HepG2 (cell line): ENCODE results near the gene TAF6. TPM values are rescaled to one million over a fixed set of nuclear protein-coding genes. Genes with fewer than 3 reads are reported as not detected.

Source experiments
- ATF7 ChIP-seq, 2 experiments: fragments of 450-650 bp in 1 of 2; sonication (generic) in 1 of 2; formaldehyde crosslinking in 1 of 2; IDR thresholded peaks; 2 replicates each; pipeline versions ENCODE4 v1.4.0 to v1.6.1; 2016 to 2020; ENCODE audit warnings: antibody characterized with exemption in 1 of 2, mild to moderate bottlenecking in 1 of 2, missing genetic modification reagents in 1 of 2
- BORCS8-MEF2B ChIP-seq: sonication (generic); formaldehyde crosslinking; IDR thresholded peaks from 2 replicates; pipeline ENCODE4 v1.8.0; 2022; ENCODE audit warnings: mild to moderate bottlenecking, missing genetic modification reagents
- DDIT3 ChIP-seq: sonication (generic); formaldehyde crosslinking; IDR thresholded peaks from 2 replicates; pipeline ENCODE4 v1.4.0; 2020; ENCODE audit warnings: mild to moderate bottlenecking, missing genetic modification reagents
- DMAP1 ChIP-seq: IDR thresholded peaks from 2 replicates; pipeline ENCODE4 v1.6.1; 2016
- EHMT2 ChIP-seq: fragments of 200-600 bp; sonication (generic); IDR thresholded peaks from 2 replicates; pipeline ENCODE4 v1.7.0; 2017; ENCODE audit warnings: antibody characterized with exemption, low read depth, low read length, borderline replicate concordance
- FOXM1 ChIP-seq: sonication (generic); formaldehyde crosslinking; IDR thresholded peaks from 2 replicates; pipeline ENCODE4 v1.5.0; 2020; ENCODE audit warnings: missing genetic modification reagents
- GTF3A ChIP-seq: sonication (generic); formaldehyde crosslinking; conservative IDR thresholded peaks from 2 replicates; pipeline ENCODE4 v1.4.0; 2020; ENCODE audit warnings: mild to moderate bottlenecking, missing genetic modification reagents
- HNF1B ChIP-seq: sonication (generic); formaldehyde crosslinking; IDR thresholded peaks from 2 replicates; pipeline ENCODE4 v1.5.1; 2020; ENCODE audit warnings: mild to moderate bottlenecking, moderate library complexity, missing genetic modification reagents
- IRF2 ChIP-seq: IDR thresholded peaks from 2 replicates; pipeline ENCODE4 v1.6.1; 2018; ENCODE audit warnings: missing genetic modification reagents, missing compliant biosample characterization
- JUNB ChIP-seq: sonication (generic); formaldehyde crosslinking; IDR thresholded peaks from 2 replicates; pipeline ENCODE4 v1.8.0; 2022; ENCODE audit warnings: missing genetic modification reagents, mild to moderate bottlenecking, borderline replicate concordance
- KAT7 ChIP-seq: IDR thresholded peaks from 2 replicates; pipeline ENCODE4 v1.6.1; 2018; ENCODE audit warnings: borderline replicate concordance, missing compliant biosample characterization
- MBD4 ChIP-seq: IDR thresholded peaks from 2 replicates; pipeline ENCODE4 v1.6.1; 2012; ENCODE audit warnings: low read length, inconsistent platforms, borderline replicate concordance
- NR2C2 ChIP-seq: sonication (generic); formaldehyde crosslinking; IDR thresholded peaks from 2 replicates; pipeline ENCODE4 v1.4.0; 2020; ENCODE audit warnings: missing genetic modification reagents, mild to moderate bottlenecking, moderate library complexity, borderline replicate concordance
- RELA ChIP-seq: sonication (generic); formaldehyde crosslinking; IDR thresholded peaks from 2 replicates; pipeline ENCODE4 v1.4.0; 2020; ENCODE audit warnings: missing genetic modification reagents
- SCMH1 ChIP-seq: sonication (generic); formaldehyde crosslinking; IDR thresholded peaks from 2 replicates; pipeline ENCODE4 v1.9.0; 2021; ENCODE audit warnings: missing genetic modification reagents, mild to moderate bottlenecking, borderline replicate concordance
- SOX5 ChIP-seq: IDR thresholded peaks from 2 replicates; pipeline ENCODE4 v1.6.1; 2016; ENCODE audit warnings: borderline replicate concordance
- SPEN ChIP-seq: sonication (generic); formaldehyde crosslinking; IDR thresholded peaks from 2 replicates; pipeline ENCODE4 v1.5.1; 2020; ENCODE audit warnings: low read depth, mild to moderate bottlenecking, missing genetic modification reagents
- XRCC5 ChIP-seq: fragments of 200-400 bp; formaldehyde crosslinking; optimal IDR thresholded peaks from 2 replicates; pipeline ENCODE3; 2017; ENCODE audit warnings: mild to moderate bottlenecking, low read length
- ZKSCAN8 ChIP-seq: IDR thresholded peaks from 2 replicates; pipeline ENCODE4 v1.6.1; 2016; ENCODE audit warnings: borderline replicate concordance, missing genetic modification reagents, missing compliant biosample characterization
- ZMAT5 ChIP-seq: sonication (generic); formaldehyde crosslinking; IDR thresholded peaks from 2 replicates; pipeline ENCODE4 v1.5.0; 2020; ENCODE audit warnings: mild to moderate bottlenecking, low read depth, missing genetic modification reagents, borderline replicate concordance
- ZNF101 ChIP-seq: sonication (generic); formaldehyde crosslinking; IDR thresholded peaks from 2 replicates; pipeline ENCODE4 v1.4.0; 2020; ENCODE audit warnings: mild to moderate bottlenecking, low read depth, missing genetic modification reagents, borderline replicate concordance
- ZNF335 ChIP-seq: sonication (generic); formaldehyde crosslinking; IDR thresholded peaks from 2 replicates; pipeline ENCODE4 v1.4.0; 2020; ENCODE audit warnings: missing genetic modification reagents
- ZNF569 ChIP-seq: sonication (generic); formaldehyde crosslinking; IDR thresholded peaks from 2 replicates; pipeline ENCODE4 v1.5.0; 2020; ENCODE audit warnings: mild to moderate bottlenecking, missing genetic modification reagents, moderate library complexity, borderline replicate concordance
- ZNF672 ChIP-seq: sonication (generic); formaldehyde crosslinking; IDR thresholded peaks from 2 replicates; pipeline ENCODE4 v1.8.1; 2022; ENCODE audit warnings: missing genetic modification reagents
- ZNF839 ChIP-seq: sonication (generic); formaldehyde crosslinking; IDR thresholded peaks from 2 replicates; pipeline ENCODE4 v1.4.0; 2020; ENCODE audit warnings: missing genetic modification reagents, mild to moderate bottlenecking, borderline replicate concordance
- ZSCAN29 ChIP-seq: sonication (generic); formaldehyde crosslinking; conservative IDR thresholded peaks from 2 replicates; pipeline ENCODE4 v1.4.0; 2020; ENCODE audit warnings: mild to moderate bottlenecking, missing genetic modification reagents
- ZSCAN9 ChIP-seq: IDR thresholded peaks from 2 replicates; pipeline ENCODE4 v1.6.1; 2016; ENCODE audit warnings: borderline replicate concordance
- polyA plus RNA-seq, 8 experiments: library from polyadenylated mRNA; depleted of rRNA in 3 of 8; stranded (reverse) in 7 of 8; unstranded in 1 of 8; fragments of >200 nt; fragmentation: Illumina TruSeq in 4 of 8; extraction: Trizol in 4 of 8; gene quantifications; 2 replicates each; pipeline versions ENCODE4 v1.2.1 to v1.2.3, GENCODE V29; 2011 to 2016; ENCODE audit warnings: low read depth in 4 of 8, missing spikeins in 1 of 8, mixed read lengths in 1 of 8; ENCODE audit not compliant: insufficient read depth in 1 of 8
- total RNA-seq, 5 experiments: library from RNA; depleted of rRNA; stranded (reverse); fragments of >200 nt; fragmentation: Illumina TruSeq; extraction: Trizol; gene quantifications; 2 replicates each; pipeline ENCODE4 v1.2.3, GENCODE V29; 2016; ENCODE audit warnings: low read depth in 1 of 5

The TAF6 gene
- total and polyA plus RNA-seq, 2 of the 13 experiments (the other 11 are each of a cell fraction or from before 2014, with no cell fraction given), result 12.9 to 18.8 TPM

- TF ChIP-seq HNF1B (CRISPR knock-in tag) (no peak), ZNF839 (CRISPR knock-in tag) (no peak), ZNF569 (CRISPR knock-in tag) (no peak), ZNF672 (CRISPR knock-in tag) (no peak), DDIT3 (CRISPR knock-in tag) (no peak), IRF2 (CRISPR knock-in tag) (no peak; the same call in 1 of the 2 replicates), ZMAT5 (CRISPR knock-in tag) (no peak), FOXM1 (CRISPR knock-in tag) (no peak), MBD4 (no peak), NR2C2 (CRISPR knock-in tag) (peak; percentile 19; the same call in 1 of the 2 replicates), EHMT2 (no peak), ZNF335 (CRISPR knock-in tag) (no peak; the same call in 1 of the 2 replicates), BORCS8-MEF2B (CRISPR knock-in tag) (no peak), SOX5 (CRISPR knock-in tag) (no peak), GTF3A (CRISPR knock-in tag) (peak; percentile 88; the same call in 1 of the 2 replicates), KAT7 (CRISPR knock-in tag) (no peak), DMAP1 (CRISPR knock-in tag) (peak; percentile 51; the same call in 1 of the 2 replicates), SCMH1 (CRISPR knock-in tag) (no peak), ZKSCAN8 (no peak), ZSCAN29 (CRISPR knock-in tag) (no peak), RELA (CRISPR knock-in tag) (no peak), SPEN (CRISPR knock-in tag) (peak; percentile 57; the same call in 1 of the 2 replicates), JUNB (CRISPR knock-in tag) (no peak), ZNF101 (CRISPR knock-in tag) (peak; percentile 43; the same call in 1 of the 2 replicates), ATF7 (IDR thresholded peaks at IDR 0.05) (peak; percentile 40), ATF7 (CRISPR knock-in tag; IDR thresholded peaks at IDR 0.05) (no peak; the same call in 1 of the 2 replicates), ZSCAN9 (no peak), XRCC5 (no peak)
These were observed 8.0 kb upstream of the TAF6 start, which contains the start of gene MBLAC1 (continued) for GRCh38 chr7:100126931-100127865.
